Ovary (tissue), 9 donors: ENCODE results near the gene ATG5. TPM values are rescaled to one million over a fixed set of nuclear protein-coding genes. Genes with fewer than 3 reads are reported as not detected.

ENCODE experiments used
- DNase-seq, 5 donors: peaks; one replicate each; pipeline ENCODE4 v3.0.0-alpha.2; 2019 to 2020
- H3K27ac ChIP-seq, 2 donors: fragments of 200-600 bp; one replicate each; pipeline versions ENCODE4 v1.5.1 to v1.8.0; 2019 to 2022
- H3K27me3 ChIP-seq: fragments of 200-600 bp; one replicate; pipeline ENCODE4 v1.8.0; 2022
- H3K36me3 ChIP-seq: fragments of 200-600 bp; sonication (generic); one replicate; pipeline ENCODE4 v1.5.1; 2019
- H3K4me1 ChIP-seq: one replicate; pipeline ENCODE4 v1.8.1; 2013; ENCODE audit warnings: mild to moderate bottlenecking, moderate library complexity; ENCODE audit not compliant: insufficient read depth
- H3K4me3 ChIP-seq: fragments of 200-600 bp; sonication (generic); one replicate; pipeline ENCODE4 v1.5.1; 2017
- H3K9me3 ChIP-seq, 2 donors: fragments of 200-600 bp in 1 of 2; sonication (generic) in 1 of 2; one replicate each; pipeline versions ENCODE4 v1.5.1 to v1.8.1; 2013 to 2019; ENCODE audit warnings: mild to moderate bottlenecking in 1 of 2, moderate library complexity in 1 of 2
- CTCF ChIP-seq, 3 donors: fragments of 450-650 bp in 2 of 3; fragments of 200-600 bp in 1 of 3; IDR thresholded peaks; one replicate each; pipeline versions ENCODE4 v1.5.1 to v1.8.0; 2016 to 2022; ENCODE audit warnings: antibody characterized with exemption in 3 of 3, mild to moderate bottlenecking in 1 of 3
- EP300 ChIP-seq: sonication (generic); formaldehyde crosslinking; IDR thresholded peaks from one replicate; pipeline ENCODE4 v1.6.1; 2017; ENCODE audit warnings: antibody characterized with exemption
- POLR2A ChIP-seq: fragments of 450-650 bp; IDR thresholded peaks from one replicate; pipeline ENCODE4 v1.6.1; 2017; ENCODE audit warnings: antibody characterized with exemption, mild to moderate bottlenecking, moderate library complexity
- WGBS, 3 donors: extraction: QIAGEN DNeasy Blood & Tissue Kit in 1 of 3; methylation state at CpG; one replicate each; pipeline versions ENCODE4 v1.1.5 to v1.1.7; 2013 to 2017; 5-methylcytosine and 5-hydroxymethylcytosine counted together
- intact Hi-C, 4 donors: fragments of 100-400 bp; cut with DNase I; formaldehyde crosslinking; loops; one replicate each; pipeline versions ENCODE4 v1.11.0 to v1.15.1; 2022 to 2023
- polyA plus RNA-seq, 2 donors: library from polyadenylated mRNA; stranded (reverse); fragments of 200-250 nt in 1 of 2; fragments of 350-450 nt in 1 of 2; fragmentation: Illumina TruSeq in 1 of 2; extraction: RNeasy Lipid Tissue Mini Kit (QIAGEN cat#74804) in 1 of 2; gene quantifications; one replicate each; pipeline ENCODE4 v1.2.3, GENCODE V29; 2013 to 2014
- total RNA-seq, 7 donors: library from RNA; depleted of rRNA in 2 of 7; stranded (reverse); fragments of >200 nt in 2 of 7; fragmentation: NEBNext Ultra II Directional in 3 of 7; extraction: Animal tissue kit (Norgen Biotek cat#: 25700) in 3 of 7; gene quantifications; one replicate each; pipeline versions ENCODE4 v1.1.0 to v1.2.4, GENCODE V29; 2016 to 2023
- donor health status: DM: no; HTN: no; CAD: no; lungs with moderate emphysema.
- donor health status: DM: no; HTN: no; CAD: no.
- donor health status: Bipolar disorder and iron deficiency.
- donor health status: DM: yes; HTN: yes; CAD: no.
- donor health status: DM: no; HTN: no; CAD: no.
- donor health status: DM: yes; HTN: yes; CAD: no.

ATG5 gene
- total and polyA plus RNA-seq, 9 donors: 17.3 to 35.2 (median 28.3) TPM

GRCh38 chr6:106293116-106293515, 32.4 kb downstream of the ATG5 start:
- intact Hi-C loops: no loop called here
- no peak for DNase-seq
- Histone ChIP-seq H3K4me1 (no peaks in the 10 kb centered on the region), H3K36me3 (no peaks in the 10 kb centered on the region), H3K27ac (no peak overlapping the region), H3K9me3 (no peaks in the 10 kb centered on the region), H3K27me3 (no peaks in the 10 kb centered on the region), H3K4me3 (no peak overlapping the region)
- WGBS, 3 donors: 93 to 100% (median 100%) methylated on average over 1 of the region's 1 CpG
- TF ChIP-seq EP300: no peak
- TF ChIP-seq POLR2A: no peak
- no peak for TF ChIP-seq CTCF (IDR thresholded peaks at IDR 0.05)

- Histone ChIP-seq H3K27ac (no peak overlapping the region), H3K4me1 (no peaks in the 10 kb centered on the region), H3K4me3 (no peak overlapping the region), H3K27me3 (no peaks in the 10 kb centered on the region), H3K36me3 (no peaks in the 10 kb centered on the region), H3K9me3 (no peaks in the 10 kb centered on the region)
- TF ChIP-seq EP300: no peak
- TF ChIP-seq POLR2A: no peak
- no peak for TF ChIP-seq CTCF (IDR thresholded peaks at IDR 0.05)
- 96 to 98% (median 98%) methylated on average over 1 of the region's 1 CpG for WGBS, 3 donors
- intact Hi-C loops: no loop called here
- DNase-seq: no peak
Measured at GRCh38 chr6:106290954-106291353, 34.6 kb downstream of the ATG5 start.

GRCh38 chr6:106290032-106290431, 35.5 kb downstream of the ATG5 start:
- TF ChIP-seq EP300 (no peak), POLR2A (no peak), CTCF (IDR thresholded peaks at IDR 0.05) (no peak)
- no peaks in the 10 kb centered on the region for H3K9me3 ChIP-seq
- no peaks in the 10 kb centered on the region for H3K4me1 ChIP-seq
- no peak overlapping the region for H3K27ac ChIP-seq
- WGBS, 3 donors: 95 to 97% (median 96%) methylated on average over 4 of the region's 4 CpGs
- H3K4me3 ChIP-seq: no peak overlapping the region
- intact Hi-C loops: no loop called here
- no peak for DNase-seq
- no peaks in the 10 kb centered on the region for H3K27me3 ChIP-seq
- H3K36me3 ChIP-seq: no peaks in the 10 kb centered on the region

DNA sequence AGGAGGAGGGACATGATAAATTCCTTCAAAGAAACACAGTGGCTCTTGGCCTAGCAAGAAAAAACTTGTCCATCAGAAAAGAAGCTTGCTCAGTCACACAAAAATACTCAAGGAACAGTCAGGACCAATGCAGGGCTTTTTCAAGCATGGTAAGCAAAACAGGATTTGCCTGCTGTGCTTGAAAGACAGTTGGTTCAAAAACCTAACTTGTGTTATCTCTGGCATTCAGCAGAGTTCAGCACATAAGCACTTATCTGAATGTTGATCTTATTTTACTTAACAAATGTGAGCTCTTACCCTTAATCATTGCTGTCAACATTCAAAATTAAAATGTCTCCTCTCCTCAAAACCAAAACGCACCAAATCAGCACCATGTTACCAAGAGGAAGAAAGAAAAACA, 38.3 kb downstream of the ATG5 start:
- no peaks in the 10 kb centered on the region for H3K27me3 ChIP-seq
- no peak for DNase-seq
- no peak overlapping the region for H3K27ac ChIP-seq
- no peak for TF ChIP-seq EP300
- TF ChIP-seq POLR2A: no peak
- TF ChIP-seq CTCF (IDR thresholded peaks at IDR 0.05): no peak
- H3K9me3 ChIP-seq: no peaks in the 10 kb centered on the region
- no peak overlapping the region for H3K4me3 ChIP-seq
- intact Hi-C loops: no loop called here
- 74 to 86% (median 81%) methylated on average over 1 of the region's 1 CpG for WGBS, 3 donors
- no peaks in the 10 kb centered on the region for H3K36me3 ChIP-seq
- H3K4me1 ChIP-seq: no peaks in the 10 kb centered on the region

GRCh38 chr6:106286746-106287145, 38.8 kb downstream of the ATG5 start:
- H3K9me3 ChIP-seq: no peaks in the 10 kb centered on the region
- 96 to 100% (median 100%) methylated on average over 1 of the region's 1 CpG for WGBS, 3 donors
- no peaks in the 10 kb centered on the region for H3K4me1 ChIP-seq
- no peaks in the 10 kb centered on the region for H3K36me3 ChIP-seq
- no peak overlapping the region for H3K4me3 ChIP-seq
- TF ChIP-seq EP300: no peak
- no peak for TF ChIP-seq POLR2A
- TF ChIP-seq CTCF (IDR thresholded peaks at IDR 0.05): no peak
- no peak for DNase-seq
- intact Hi-C loops: no loop called here
- no peaks in the 10 kb centered on the region for H3K27me3 ChIP-seq
- H3K27ac ChIP-seq: no peak overlapping the region
